Frontal cortex (tissue), 4 donors: ENCODE data around the gene SCRN1. TPM values are rescaled to one million over a fixed set of nuclear protein-coding genes. Genes with fewer than 3 reads are reported as not detected.
"Not testable (repeated sequence)": the region's sequence is repeated elsewhere in the genome, so short reads cannot be mapped to it uniquely, and the experiment has no call there.

Experiments used
- DNase-seq, 2 donors: peaks; one replicate each; pipeline ENCODE4 v3.0.0; 2012; ENCODE audit warnings: low spot score in 2 of 2
- FAIRE-seq: peaks from 2 replicates; lab custom pipeline; 2012; peaks lifted over from hg19 to GRCh38; lab: Jason Lieb, UNC
- total RNA-seq: library from RNA; depleted of rRNA; stranded (reverse); fragments of >200 nt; gene quantifications from one replicate; pipeline ENCODE4 v1.2.3, GENCODE V29; 2014
- donor health status: control.
- donor health status: control.
- donor health status: control.

The SCRN1 gene
- total RNA-seq, 1 donor from 2014 or later, result 88.5 TPM

GRCh38 chr7:29898301-29898700, 91.3 kb downstream of the SCRN1 start:
- no peak for DNase-seq
- no peak for FAIRE-seq

- FAIRE-seq (no peak), DNase-seq (no peak)
Observed at GRCh38 chr7:29896685-29897411, 92.8 kb downstream of the SCRN1 start.

GRCh38 chr7:29895559-29895958, 94.0 kb downstream of the SCRN1 start:
- FAIRE-seq (no peak), DNase-seq (no peak)

GRCh38 chr7:29894256-29894655, 95.3 kb downstream of the SCRN1 start:
- DNase-seq (no peak), FAIRE-seq (no peak)

- no peak for FAIRE-seq
Observed at GRCh38 chr7:29893351-29893965, 96.1 kb downstream of the SCRN1 start.

GRCh38 chr7:29892231-29892630, 97.4 kb downstream of the SCRN1 start:
- no peak for FAIRE-seq
- no peak for DNase-seq

More at GRCh38 chr7:29893351-29893965, 96.1 kb downstream of the SCRN1 start:
- no peak for DNase-seq

- DNase-seq, result no peak
- FAIRE-seq, result no peak
Observed at GRCh38 chr7:29891766-29892165, 97.8 kb downstream of the SCRN1 start.

- FAIRE-seq, DNase-seq: not testable (repeated sequence)
Observed at GRCh38 chr7:29890786-29891185, 98.8 kb downstream of the SCRN1 start.

- DNase-seq (no peak), FAIRE-seq (no peak)
Observed at GRCh38 chr7:29890251-29890650, 99.3 kb downstream of the SCRN1 start.

GRCh38 chr7:29889288-29889687, 100.3 kb downstream of the SCRN1 start:
- DNase-seq, result no peak
- no peak for FAIRE-seq

- DNase-seq, result no peak
- no peak for FAIRE-seq
Observed at GRCh38 chr7:29888006-29888405, 101.6 kb downstream of the SCRN1 start.

- no peak for DNase-seq
- no peak for FAIRE-seq
Observed at GRCh38 chr7:29886827-29887226, 102.8 kb downstream of the SCRN1 start.

GRCh38 chr7:29885626-29886025, 104.0 kb downstream of the SCRN1 start:
- no peak for FAIRE-seq
- no peak for DNase-seq

- no peak for FAIRE-seq
Observed at GRCh38 chr7:29884399-29885272, 105.0 kb downstream of the SCRN1 start.

GRCh38 chr7:29883462-29884398, 105.9 kb downstream of the SCRN1 start:
- DNase-seq, result peak in 1 of 2 donors; percentile 43
- no peak for FAIRE-seq

More at GRCh38 chr7:29884399-29885272, 105.0 kb downstream of the SCRN1 start:
- DNase-seq, result no peak

- no peak for DNase-seq
- no peak for FAIRE-seq
Observed at GRCh38 chr7:29882481-29882880, 107.1 kb downstream of the SCRN1 start.

GRCh38 chr7:29881724-29882123, 107.9 kb downstream of the SCRN1 start:
- no peak for FAIRE-seq
- DNase-seq, result no peak

GRCh38 chr7:29879609-29880008, 110.0 kb downstream of the SCRN1 start:
- FAIRE-seq, result no peak

GRCh38 chr7:29878081-29878688, 111.4 kb downstream of the SCRN1 start:
- DNase-seq (no peak), FAIRE-seq (peak; percentile 37)

More at GRCh38 chr7:29879609-29880008, 110.0 kb downstream of the SCRN1 start:
- DNase-seq, result no peak
